Tibial nerve (tissue), 4 donors: ENCODE measurements around the gene MMADHC.

ENCODE experiments used
- CTCF ChIP-seq, 5 experiments: fragments of 200-600 bp in 3 of 5; fragments of 450-650 bp in 2 of 5; sonication (generic) in 3 of 5; IDR thresholded peaks; one replicate each; pipeline ENCODE4 v1.5.1; 2016 to 2019; ENCODE audit warnings: antibody characterized with exemption in 5 of 5, mild to moderate bottlenecking in 3 of 5, moderate library complexity in 2 of 5
- EP300 ChIP-seq, 2 donors: sonication (generic); formaldehyde crosslinking; IDR thresholded peaks; one replicate each; pipeline ENCODE4 v1.6.1; 2017; ENCODE audit warnings: antibody characterized with exemption in 2 of 2, mild to moderate bottlenecking in 1 of 2
- POLR2A ChIP-seq, 2 donors: fragments of 450-650 bp; IDR thresholded peaks; one replicate each; pipeline ENCODE4 v1.6.1; 2017; ENCODE audit warnings: antibody characterized with exemption in 2 of 2, mild to moderate bottlenecking in 2 of 2, moderate library complexity in 2 of 2

- TF ChIP-seq POLR2A (IDR thresholded peaks at IDR 0.05) (no peak), CTCF (IDR thresholded peaks at IDR 0.05) (no peak), EP300 (IDR thresholded peaks at IDR 0.05) (no peak)
Measured at GRCh38 chr2:149612122-149612521, 24.5 kb upstream of the MMADHC start.
